Measurements from ENCODE around the gene ALKAL2. TPM values are rescaled to one million over a fixed set of nuclear protein-coding genes. Genes with fewer than 3 reads are reported as not detected.

The ALKAL2 gene
- total RNA-seq, 1 experiment from 2014 or later: 2.6 TPM

DNA sequence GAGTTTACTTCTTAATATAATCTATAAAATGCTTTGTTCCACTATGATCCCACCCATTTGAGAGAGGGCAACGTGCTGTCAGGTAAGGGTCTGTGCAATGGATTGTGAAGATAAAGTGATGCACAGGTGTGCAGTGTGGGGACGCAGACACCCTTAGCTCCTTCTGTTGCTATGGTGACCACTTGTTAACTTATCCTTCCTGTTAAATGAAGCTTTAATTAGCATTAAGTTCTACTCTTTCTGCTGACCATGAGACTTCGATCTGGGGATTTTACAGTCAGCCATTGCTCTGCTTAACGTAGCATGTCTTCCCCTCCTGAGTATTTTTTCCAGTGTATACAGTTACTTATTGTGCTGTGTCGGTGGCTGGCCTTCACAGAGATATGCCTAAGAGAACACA, 23.1 kb upstream of the ALKAL2 start:
- H3K4me3 ChIP-seq (ENCODE audit: insufficient read depth, low read depth, low read length): no peak overlapping the region
- DNase-seq: no peak
- no peaks in the 10 kb centered on the region for H3K27me3 ChIP-seq (ENCODE audit: control insufficient read depth, insufficient read depth, low read length)
- H3K36me3 ChIP-seq (replicated peaks; ENCODE audit: control insufficient read depth, insufficient read depth, low read length): no peaks in the 10 kb centered on the region

DNA sequence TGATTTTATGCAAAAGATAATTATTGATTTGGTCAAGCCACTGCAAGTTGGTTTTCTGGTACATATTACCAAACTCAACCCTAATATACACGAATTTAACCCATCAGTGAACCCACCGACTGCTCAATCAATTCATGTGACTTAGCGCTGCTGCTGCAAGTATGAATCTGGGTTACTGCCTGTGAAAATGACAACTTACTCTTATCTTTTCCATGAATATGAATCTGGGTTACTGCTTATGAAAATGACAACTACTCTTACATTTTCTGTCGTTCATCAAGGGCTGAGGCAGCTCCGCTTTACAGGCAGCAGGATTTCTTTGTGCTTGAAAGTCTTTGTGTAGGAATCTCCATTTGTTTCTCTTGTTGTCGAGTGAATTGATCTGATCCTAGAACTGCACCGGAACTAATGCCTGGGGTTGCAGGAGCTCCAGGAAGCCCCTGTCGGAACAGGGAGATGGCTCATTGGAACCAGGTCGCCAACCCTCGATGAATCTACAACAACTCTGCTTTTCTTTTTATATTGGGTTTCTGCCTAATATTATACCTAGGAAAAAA, 22.1 kb upstream of the ALKAL2 start:
- no peaks in the 10 kb centered on the region for H3K27me3 ChIP-seq (ENCODE audit: control insufficient read depth, insufficient read depth, low read length)
- H3K4me3 ChIP-seq (ENCODE audit: insufficient read depth, low read depth, low read length): no peak overlapping the region
- DNase-seq: no peak
- no peaks in the 10 kb centered on the region for H3K36me3 ChIP-seq (replicated peaks; ENCODE audit: control insufficient read depth, insufficient read depth, low read length)

DNA sequence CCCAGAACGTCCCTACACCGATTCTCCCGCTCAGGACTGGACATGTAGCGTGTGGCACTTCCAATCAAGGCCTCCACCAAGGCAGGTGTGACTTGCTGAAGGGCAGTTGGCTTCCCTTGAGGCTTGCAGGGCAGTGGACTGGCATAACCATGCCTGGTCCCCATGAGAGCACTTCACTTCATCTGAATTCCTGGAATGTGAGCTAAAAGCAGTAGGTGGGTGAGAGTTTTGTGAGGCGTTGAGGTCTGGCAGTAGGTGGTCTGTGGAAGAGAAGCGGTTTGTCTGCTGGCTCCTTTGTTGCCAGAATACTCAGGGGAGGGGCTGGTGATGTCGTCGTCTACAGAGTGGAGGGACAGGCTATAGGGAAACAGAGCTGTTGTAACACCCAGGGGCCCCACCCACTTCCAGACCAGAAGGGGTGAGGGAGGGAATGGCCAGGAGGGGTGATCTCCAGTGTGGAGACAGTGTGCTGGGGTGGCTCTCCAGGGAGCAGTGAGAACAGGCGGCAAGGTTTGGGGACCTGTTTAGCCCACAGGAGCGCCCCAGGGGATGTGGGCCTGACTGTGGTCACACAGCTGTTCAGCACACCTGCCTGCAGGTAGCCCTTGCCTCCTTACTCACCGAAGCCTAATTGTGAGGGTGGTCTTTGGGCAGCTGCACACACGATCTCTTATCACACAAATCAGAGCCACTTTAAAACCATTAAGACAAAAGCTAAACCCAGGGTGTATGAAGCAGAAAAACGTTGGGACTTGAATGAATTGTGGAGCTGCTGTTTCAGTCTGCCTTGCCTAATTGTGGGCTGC, 21.5 kb upstream of the ALKAL2 start:
- Histone ChIP-seq H3K27me3 (ENCODE audit: control insufficient read depth, insufficient read depth, low read length) (no peaks in the 10 kb centered on the region), H3K4me3 (ENCODE audit: insufficient read depth, low read depth, low read length) (no peak overlapping the region), H3K36me3 (replicated peaks; ENCODE audit: control insufficient read depth, insufficient read depth, low read length) (no peaks in the 10 kb centered on the region)
- peak; percentile 62 for DNase-seq

DNA sequence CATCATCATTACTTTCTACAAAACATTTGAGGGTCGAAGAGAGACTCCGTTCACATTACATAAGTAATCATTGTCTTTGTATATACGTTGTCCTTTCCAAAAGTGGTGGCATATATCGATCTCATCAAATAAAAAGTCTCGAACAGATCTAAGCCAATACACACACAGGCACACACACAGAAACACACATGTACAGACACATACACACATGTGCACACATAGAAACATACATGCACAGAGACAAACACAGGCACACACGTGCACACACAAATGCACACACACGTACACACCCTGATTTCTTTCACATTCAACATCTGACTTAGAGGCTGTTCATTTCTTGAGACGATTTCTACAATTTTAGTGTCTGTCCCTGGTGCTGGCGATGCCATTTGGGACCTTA, 17.5 kb upstream of the ALKAL2 start:
- H3K4me3 ChIP-seq (ENCODE audit: insufficient read depth, low read depth, low read length): no peak overlapping the region
- no peak for DNase-seq
- no peaks in the 10 kb centered on the region for H3K36me3 ChIP-seq (replicated peaks; ENCODE audit: control insufficient read depth, insufficient read depth, low read length)
- no peaks in the 10 kb centered on the region for H3K27me3 ChIP-seq (ENCODE audit: control insufficient read depth, insufficient read depth, low read length)

DNA sequence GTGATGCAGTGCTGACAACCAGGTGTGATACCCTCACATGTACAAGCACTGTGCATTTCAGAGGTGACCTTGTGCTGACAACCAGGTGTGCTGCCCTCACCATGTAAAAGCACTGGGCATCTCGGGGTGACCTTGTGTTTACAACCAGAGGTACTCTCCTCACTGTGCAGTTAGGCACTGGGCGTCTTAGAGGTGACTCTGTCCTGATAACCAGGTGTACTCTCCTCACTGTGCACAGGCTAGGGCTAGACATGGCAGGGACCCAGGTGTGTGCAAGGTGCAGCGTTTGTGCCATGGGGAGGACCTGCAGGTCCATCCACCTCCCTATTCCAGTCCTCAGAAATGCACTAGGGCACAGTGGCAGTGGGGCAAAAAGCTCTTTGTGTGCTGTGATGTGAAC, 8.5 kb upstream of the ALKAL2 start:
- no peak for DNase-seq
- no peaks in the 10 kb centered on the region for H3K36me3 ChIP-seq (replicated peaks; ENCODE audit: control insufficient read depth, insufficient read depth, low read length)
- H3K4me3 ChIP-seq (ENCODE audit: insufficient read depth, low read depth, low read length): no peak overlapping the region
- no peaks in the 10 kb centered on the region; the same call in none of the 2 replicates for H3K27me3 ChIP-seq (ENCODE audit: control insufficient read depth, insufficient read depth, low read length)

DNA sequence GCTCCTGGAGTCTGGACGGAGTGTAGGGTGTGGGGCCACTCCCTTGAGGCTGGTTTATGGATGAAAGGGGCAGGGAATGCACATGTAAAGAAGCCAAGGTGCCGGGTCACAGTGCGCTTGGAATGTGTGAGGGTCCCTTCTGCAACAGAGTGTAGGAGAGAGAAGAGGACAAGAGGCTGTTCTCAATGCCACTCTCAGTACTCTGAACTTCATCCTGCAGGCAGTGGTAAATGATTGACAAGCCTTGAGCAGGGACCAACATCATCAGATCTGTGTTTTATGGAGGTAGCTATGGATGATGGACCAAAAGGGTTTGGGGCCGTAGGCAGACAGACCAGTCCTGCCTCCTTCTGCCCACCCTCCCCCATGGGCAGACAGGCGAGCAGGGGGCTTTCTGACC, 7.2 kb upstream of the ALKAL2 start:
- Histone ChIP-seq H3K27me3 (ENCODE audit: control insufficient read depth, insufficient read depth, low read length) (peaks cover 5% of the 10 kb centered on the region), H3K4me3 (ENCODE audit: insufficient read depth, low read depth, low read length) (no peak overlapping the region), H3K36me3 (replicated peaks; ENCODE audit: control insufficient read depth, insufficient read depth, low read length) (no peaks in the 10 kb centered on the region)
- DNase-seq: no peak

DNA sequence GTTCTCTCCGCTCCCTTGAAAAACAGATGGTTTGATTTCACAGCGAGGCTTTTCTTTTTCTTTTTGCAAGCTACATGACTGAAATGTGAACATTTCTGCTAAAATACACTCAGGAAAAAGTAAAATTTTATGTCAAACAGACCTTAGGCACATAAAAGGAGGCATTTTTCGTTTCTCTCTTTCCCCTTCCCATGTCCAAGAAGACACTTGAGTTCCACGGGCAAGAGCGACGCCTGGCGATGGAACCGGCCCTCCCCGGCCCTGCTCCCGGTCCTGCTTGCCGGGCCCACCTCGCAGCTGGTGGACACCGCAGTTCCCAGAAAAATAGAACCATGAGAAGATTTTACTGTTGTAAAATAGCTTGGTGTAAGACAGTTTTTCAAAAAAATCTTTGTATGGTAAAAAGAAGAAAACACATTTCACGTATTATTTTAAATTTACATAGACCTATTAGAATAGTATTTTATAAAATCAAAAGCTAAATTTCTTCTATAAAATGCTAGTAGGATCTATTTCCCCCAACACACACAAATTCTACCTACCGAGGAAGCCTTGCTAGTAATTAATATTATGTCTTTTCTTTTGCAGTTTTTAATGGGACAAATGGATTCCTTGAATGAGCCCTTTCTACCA, 2.3 kb upstream of the ALKAL2 start:
- Histone ChIP-seq H3K27me3 (ENCODE audit: control insufficient read depth, insufficient read depth, low read length) (peaks cover 35% of the 10 kb centered on the region), H3K36me3 (replicated peaks; ENCODE audit: control insufficient read depth, insufficient read depth, low read length) (no peaks in the 10 kb centered on the region), H3K4me3 (ENCODE audit: insufficient read depth, low read depth, low read length) (peak overlapping the region; percentile 50)
- peak; percentile 89 for DNase-seq

DNA sequence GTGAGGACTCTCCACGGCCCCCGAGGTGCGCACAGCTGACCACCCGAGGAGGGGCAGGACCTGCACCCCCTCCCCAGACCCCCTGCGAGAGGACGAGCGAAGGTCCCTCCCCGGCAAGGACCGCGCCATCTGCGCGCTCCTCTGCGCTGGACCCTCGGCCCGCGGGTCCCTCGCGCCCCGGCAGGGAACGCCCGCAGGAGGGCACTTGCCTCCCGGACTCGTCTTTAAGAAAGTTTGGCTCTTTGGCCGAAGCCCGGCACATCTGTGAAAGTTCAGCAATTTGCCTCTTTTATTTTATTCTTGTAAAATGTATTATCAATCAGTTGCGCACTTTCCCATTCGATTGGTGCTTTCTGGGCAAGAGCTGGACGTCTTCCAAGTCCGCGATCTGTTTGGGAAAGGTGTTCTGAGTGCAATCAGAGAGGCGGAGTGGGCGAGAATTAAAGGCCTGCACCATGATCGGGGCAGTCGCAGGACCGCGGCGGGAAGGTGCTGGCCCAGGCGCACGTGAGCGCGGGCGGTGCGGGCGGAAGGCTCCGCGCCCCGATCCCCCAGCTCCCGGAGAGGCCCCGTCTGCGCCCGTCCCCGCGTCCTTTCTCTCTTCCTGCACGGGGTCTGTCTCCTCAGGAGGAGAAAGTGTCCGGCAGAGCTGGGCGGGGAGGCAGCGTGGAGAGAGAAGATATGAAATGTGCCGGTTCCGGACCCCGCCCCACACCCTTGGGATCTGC, 1.6 kb upstream of the ALKAL2 start:
- Histone ChIP-seq H3K27me3 (ENCODE audit: control insufficient read depth, insufficient read depth, low read length) (peaks cover 35% of the 10 kb centered on the region), H3K36me3 (replicated peaks; ENCODE audit: control insufficient read depth, insufficient read depth, low read length) (no peaks in the 10 kb centered on the region), H3K4me3 (ENCODE audit: insufficient read depth, low read depth, low read length) (peak overlapping the region; percentile 50)
- peak; percentile 78 for DNase-seq

DNA sequence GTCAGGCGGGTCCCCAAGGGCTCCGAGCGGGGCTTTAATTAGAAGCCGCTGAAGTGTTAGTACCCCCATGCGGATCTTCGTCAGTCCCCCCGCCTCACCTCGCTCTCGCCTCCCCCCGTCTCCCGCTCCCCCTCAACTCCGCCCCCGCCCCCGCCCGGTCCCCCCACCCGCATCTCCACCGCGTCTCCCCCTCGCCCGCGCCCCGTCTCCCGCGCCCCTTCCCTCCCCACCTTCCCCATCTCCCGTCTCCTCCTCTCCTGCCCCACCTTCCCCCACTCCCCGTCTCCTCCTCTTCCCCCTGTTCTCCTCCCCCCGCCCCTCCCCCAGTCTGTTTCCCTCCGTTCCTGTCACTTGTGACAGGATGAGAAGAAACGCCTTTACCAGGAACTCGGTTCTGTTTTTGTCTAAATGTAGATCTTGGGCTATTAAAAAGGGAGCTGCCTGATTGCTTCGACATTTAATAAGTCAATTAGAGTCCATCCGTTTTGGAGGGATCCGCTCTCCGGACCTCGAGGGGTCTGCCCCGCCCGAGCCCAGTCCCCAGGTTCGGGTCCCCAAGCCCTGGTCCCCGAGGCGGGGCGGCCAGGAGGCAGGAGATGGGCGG, 969 bp upstream of the ALKAL2 start:
- peak; percentile 84 for DNase-seq
- H3K36me3 ChIP-seq (replicated peaks; ENCODE audit: control insufficient read depth, insufficient read depth, low read length): no peaks in the 10 kb centered on the region
- H3K27me3 ChIP-seq (ENCODE audit: control insufficient read depth, insufficient read depth, low read length): peaks cover 35% of the 10 kb centered on the region
- peak overlapping the region; percentile 50 for H3K4me3 ChIP-seq (ENCODE audit: insufficient read depth, low read depth, low read length)

DNA sequence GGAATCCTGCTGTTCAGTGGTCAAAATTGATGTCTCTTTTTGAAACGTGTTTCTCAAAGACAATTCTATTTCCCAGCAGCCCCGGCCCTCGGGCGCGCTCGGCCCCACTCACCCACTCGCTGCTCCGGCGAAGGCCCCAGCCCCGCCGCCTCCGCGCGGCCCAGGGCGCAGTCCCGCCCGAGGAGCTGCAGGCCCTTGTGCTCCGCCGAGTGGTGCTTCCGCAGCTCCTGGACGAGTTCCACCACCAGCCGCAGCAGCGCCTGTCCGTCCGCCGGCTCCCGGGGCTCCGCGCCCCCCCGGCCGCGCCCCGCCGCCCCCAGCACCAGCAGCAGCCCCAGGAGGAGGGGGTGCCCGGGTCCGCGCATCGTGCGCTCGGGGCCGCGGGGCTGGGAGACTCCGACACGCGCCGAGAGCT, 413 bp downstream of the ALKAL2 start:
- peaks cover 35% of the 10 kb centered on the region for H3K27me3 ChIP-seq (ENCODE audit: control insufficient read depth, insufficient read depth, low read length)
- DNase-seq: peak; percentile 86

DNA sequence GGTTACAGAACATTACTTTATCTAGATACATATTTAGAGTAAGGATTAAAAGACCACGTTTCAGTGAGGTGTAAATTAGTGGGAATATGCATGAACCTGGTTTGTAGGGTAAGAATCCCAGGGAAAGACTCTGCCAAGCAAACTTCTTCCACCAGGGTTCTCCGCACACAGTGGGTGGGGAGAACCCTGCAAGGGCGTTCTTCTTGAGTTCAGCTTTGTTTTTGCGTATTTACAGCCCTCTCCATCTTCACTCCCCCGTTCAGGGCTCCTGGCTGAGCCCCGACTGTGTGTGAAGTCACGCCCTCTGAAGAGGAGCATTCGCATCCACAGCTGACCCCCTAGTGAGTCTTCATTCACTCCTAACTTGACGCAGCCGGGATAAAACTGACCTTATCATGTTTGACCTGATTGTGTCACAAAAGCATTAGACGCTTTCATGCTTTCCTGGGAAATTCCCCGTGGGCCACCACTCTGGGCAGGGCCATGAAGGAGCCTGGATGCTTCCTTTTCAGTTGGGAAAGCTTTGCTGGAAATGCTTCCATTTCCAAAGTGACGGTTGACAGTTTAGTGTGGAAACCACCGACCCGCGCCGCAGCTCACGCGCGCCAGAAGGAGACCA, 1.0 kb downstream of the ALKAL2 start:
- DNase-seq: peak; percentile 68
- H3K36me3 ChIP-seq (replicated peaks; ENCODE audit: control insufficient read depth, insufficient read depth, low read length): no peaks in the 10 kb centered on the region; the same call in 1 of the 2 replicates
- H3K4me3 ChIP-seq (ENCODE audit: insufficient read depth, low read depth, low read length): peak overlapping the region; percentile 43; the same call in 1 of the 2 replicates
- peaks cover 35% of the 10 kb centered on the region for H3K27me3 ChIP-seq (ENCODE audit: control insufficient read depth, insufficient read depth, low read length)

More for the DNA sequence above, 413 bp downstream of the ALKAL2 start:
- no peaks in the 10 kb centered on the region for H3K36me3 ChIP-seq (replicated peaks; ENCODE audit: control insufficient read depth, insufficient read depth, low read length)
- peak overlapping the region; percentile 43 for H3K4me3 ChIP-seq (ENCODE audit: insufficient read depth, low read depth, low read length)

DNA sequence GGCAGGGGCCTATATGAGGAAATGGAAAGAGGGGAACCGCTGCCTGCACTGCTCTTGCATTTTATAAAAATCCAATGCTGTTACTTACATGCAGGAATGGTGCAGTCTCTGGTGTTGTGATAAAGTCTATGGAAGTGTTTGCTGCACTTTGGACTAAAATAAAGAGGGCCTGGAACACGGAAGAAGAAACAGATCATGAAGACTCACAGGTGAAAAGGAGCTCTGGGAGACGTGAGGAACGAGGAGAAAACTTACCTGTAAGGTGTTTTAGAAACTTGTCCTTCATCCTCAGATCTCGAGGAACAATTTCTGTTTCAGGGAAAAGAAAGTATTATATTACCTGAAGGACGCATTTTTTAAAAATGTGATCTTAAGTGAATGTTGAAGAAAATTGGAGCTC, 1.9 kb downstream of the ALKAL2 start:
- H3K36me3 ChIP-seq (replicated peaks; ENCODE audit: control insufficient read depth, insufficient read depth, low read length): no peaks in the 10 kb centered on the region; the same call in 1 of the 2 replicates
- no peak overlapping the region for H3K4me3 ChIP-seq (ENCODE audit: insufficient read depth, low read depth, low read length)
- no peak for DNase-seq
- peaks cover 32% of the 10 kb centered on the region for H3K27me3 ChIP-seq (ENCODE audit: control insufficient read depth, insufficient read depth, low read length)

DNA sequence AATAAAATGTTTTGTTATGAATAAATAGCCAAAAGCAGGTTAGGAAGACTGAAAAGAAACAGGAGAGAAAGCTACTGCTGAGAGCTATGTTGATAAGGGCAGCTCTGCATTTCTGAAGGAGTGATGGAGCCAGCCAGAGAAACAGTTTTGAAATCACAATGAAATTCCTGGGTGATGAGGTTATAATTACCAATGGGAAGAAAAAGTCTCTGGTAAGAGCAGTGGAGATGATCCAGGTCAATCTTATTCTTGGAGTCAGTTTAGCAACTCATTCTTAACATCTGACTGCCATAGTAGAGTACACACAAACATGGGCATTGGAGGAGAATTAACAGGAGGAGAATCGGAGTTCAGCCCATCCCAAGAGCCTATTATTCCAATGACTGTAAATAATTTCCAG, 2.4 kb downstream of the ALKAL2 start:
- no peak for DNase-seq
- Histone ChIP-seq H3K36me3 (replicated peaks; ENCODE audit: control insufficient read depth, insufficient read depth, low read length) (no peaks in the 10 kb centered on the region; the same call in 1 of the 2 replicates), H3K4me3 (ENCODE audit: insufficient read depth, low read depth, low read length) (no peak overlapping the region), H3K27me3 (ENCODE audit: control insufficient read depth, insufficient read depth, low read length) (peaks cover 32% of the 10 kb centered on the region)

Measured in H7 (cell line).